NCI-H1048 (cell line): ENCODE results near the gene IRF9.
A peak's percentile ranks its signal among the peaks of the same experiment; 100 is the strongest.

ENCODE experiments used
- DNase-seq: peaks from one replicate; lab custom pipeline; 2025; lab: John Stamatoyannopoulos, UW

Gene IRF9

GRCh38 chr14:24160850-24161804 lies at the start of gene IRF9:
Gene IRF9 (plus strand): TSS chr14:24161265. CDS start chr14:24162145, 880 bp downstream.
- peak; percentile 89 for DNase-seq

- DNase-seq: no peak
Observed at GRCh38 chr14:24113379-24113800, 47.7 kb upstream of the IRF9 start.

- DNase-seq: peak; percentile 74
Observed at GRCh38 chr14:24113801-24114531, 47.1 kb upstream of the IRF9 start.

GRCh38 chr14:24114532-24115421 lies 46.3 kb upstream of the IRF9 start, which contains the start of the genes DCAF11 and NRL:
Gene DCAF11 (plus strand): TSS chr14:24114777. CDS start chr14:24115595, 818 bp downstream.
Gene NRL (minus strand): TSS chr14:24114949. CDS start chr14:24082848, 32,101 bp downstream.
- DNase-seq: peak; percentile 96

GRCh38 chr14:24115422-24116127 lies 45.5 kb upstream of the IRF9 start:
- no peak for DNase-seq

GRCh38 chr14:24116128-24116814 lies 44.8 kb upstream of the IRF9 start:
- DNase-seq: no peak

GRCh38 chr14:24117179-24117578 lies 43.9 kb upstream of the IRF9 start:
- DNase-seq: no peak

GRCh38 chr14:24119691-24120090 lies 41.4 kb upstream of the IRF9 start:
- DNase-seq: no peak

- DNase-seq: no peak
Observed at GRCh38 chr14:24121210-24121609, 39.9 kb upstream of the IRF9 start.

GRCh38 chr14:24122416-24122815 lies 38.6 kb upstream of the IRF9 start:
- DNase-seq: no peak

GRCh38 chr14:24122898-24123297 lies 38.2 kb upstream of the IRF9 start:
- DNase-seq: no peak

- DNase-seq: no peak
Observed at GRCh38 chr14:24123424-24124417, 37.3 kb upstream of the IRF9 start.

GRCh38 chr14:24126939-24127338 lies 34.1 kb upstream of the IRF9 start:
- DNase-seq: no peak

- DNase-seq: no peak
Observed at GRCh38 chr14:24127673-24128072, 33.4 kb upstream of the IRF9 start.

- no peak for DNase-seq
Observed at GRCh38 chr14:24129410-24129998, 31.6 kb upstream of the IRF9 start.

- no peak for DNase-seq
Observed at GRCh38 chr14:24130380-24130716, 30.7 kb upstream of the IRF9 start, which contains the start of gene FITM1. Gene FITM1 (plus strand): TSS chr14:24130659. CDS start chr14:24131564, 905 bp downstream.

- no peak for DNase-seq
Observed at GRCh38 chr14:24130717-24131548, 30.1 kb upstream of the IRF9 start.

- no peak for DNase-seq
Observed at GRCh38 chr14:24131549-24131966, 29.5 kb upstream of the IRF9 start.
